Measurements from ENCODE around the gene CFAP46.
A peak's percentile ranks its signal among the peaks of the same experiment; 100 is the strongest.

CFAP46 gene

GRCh38 chr10:132861116-132861691 is 81.2 kb downstream of the CFAP46 start:
- peak overlapping the region in 1 of 2 donors; percentile 50 for H3K4me3 ChIP-seq (ENCODE audit: low read length in 2 of 2)
- peak overlapping the region; percentile 66 for H3K4ac ChIP-seq (ENCODE audit: low read length)
- H2BK120ac ChIP-seq (ENCODE audit: low read depth, low read length), result peak overlapping the region; percentile 81
- no peak overlapping the region for H3K23ac ChIP-seq (ENCODE audit: low read depth, low read length, poor library complexity)
- H3K9me3 ChIP-seq (replicated peaks in 1 of 2; ENCODE audit: control insufficient read depth in 2 of 2, insufficient read depth in 1 of 2, low read depth in 1 of 2, low read length in 2 of 2), result no peaks in the 10 kb centered on the region
- no peak overlapping the region for H3K27ac ChIP-seq (replicated peaks; ENCODE audit: low read length)
- H3K4me1 ChIP-seq (ENCODE audit: control insufficient read depth in 2 of 2, insufficient read depth in 1 of 2, low read depth in 1 of 2, low read length in 2 of 2), result peaks cover 12% of the 10 kb centered on the region in 2 donors
- H3K14ac ChIP-seq (ENCODE audit: low read length), result no peak overlapping the region
- H3K27me3 ChIP-seq (ENCODE audit: control insufficient read depth in 3 of 3, insufficient read depth in 3 of 3, low read depth in 1 of 3, low read length in 3 of 3), result peaks cover 0 to 19% (median 0%) of the 10 kb centered on the region in 3 experiments
- no peak overlapping the region for H4K91ac ChIP-seq (ENCODE audit: low read depth, low read length, poor library complexity)
- peak overlapping the region; percentile 81 for H2BK15ac ChIP-seq (ENCODE audit: low read length)
- H2BK12ac ChIP-seq (ENCODE audit: low read length), result peak overlapping the region; percentile 22
- peak overlapping the region; percentile 12 for H3K4me2 ChIP-seq (ENCODE audit: insufficient read depth, low read length, poor library complexity, severe bottlenecking)
- peak overlapping the region; percentile 99 for H2AK5ac ChIP-seq (ENCODE audit: low read depth, low read length)
- DNase-seq (ENCODE audit: low spot score), result no peak
- no peaks in the 10 kb centered on the region for H3K36me3 ChIP-seq (replicated peaks in 1 of 2; ENCODE audit: control insufficient read depth in 2 of 2, insufficient read depth in 2 of 2, low read length in 2 of 2)
- no peak overlapping the region for H3K9ac ChIP-seq (ENCODE audit: low read depth, low read length, poor library complexity)
- H3K79me1 ChIP-seq (ENCODE audit: low read depth, low read length), result no peaks in the 10 kb centered on the region
- H3K18ac ChIP-seq (ENCODE audit: low read length), result peak overlapping the region; percentile 94
- H2AFZ ChIP-seq (ENCODE audit: low read length), result no peak overlapping the region
- WGBS, 2 donors (ENCODE audit: extremely low coverage in 2 of 2, insufficient read length in 2 of 2, insufficient replicate concordance in 1 of 2), result no CpG with 5 or more reads among the region's 22 CpGs
- H4K8ac ChIP-seq (ENCODE audit: low read depth, low read length), result no peak overlapping the region
- no peak overlapping the region for H2BK5ac ChIP-seq (ENCODE audit: low read length)

- no CpG with 5 or more reads among the region's 16 CpGs for WGBS, 2 donors (ENCODE audit: extremely low coverage in 2 of 2, insufficient read length in 2 of 2, insufficient replicate concordance in 1 of 2)
- no peak overlapping the region for H3K23ac ChIP-seq (ENCODE audit: low read depth, low read length, poor library complexity)
- peak overlapping the region; percentile 31 for H3K18ac ChIP-seq (ENCODE audit: low read length)
- no peak overlapping the region for H4K8ac ChIP-seq (ENCODE audit: low read depth, low read length)
- H4K91ac ChIP-seq (ENCODE audit: low read depth, low read length, poor library complexity), result no peak overlapping the region
- H3K9me3 ChIP-seq (replicated peaks in 1 of 2; ENCODE audit: control insufficient read depth in 2 of 2, insufficient read depth in 1 of 2, low read depth in 1 of 2, low read length in 2 of 2), result peaks cover 0 to 2% of the 10 kb centered on the region in 2 donors
- H3K27me3 ChIP-seq (ENCODE audit: control insufficient read depth in 3 of 3, insufficient read depth in 3 of 3, low read depth in 1 of 3, low read length in 3 of 3), result peaks cover 0 to 19% (median 0%) of the 10 kb centered on the region in 3 experiments
- H2BK5ac ChIP-seq (ENCODE audit: low read length), result no peak overlapping the region
- H2BK15ac ChIP-seq (ENCODE audit: low read length), result peak overlapping the region; percentile 20
- no peak overlapping the region for H3K14ac ChIP-seq (ENCODE audit: low read length)
- H2AK5ac ChIP-seq (ENCODE audit: low read depth, low read length), result peak overlapping the region; percentile 77
- H3K4me1 ChIP-seq (ENCODE audit: control insufficient read depth in 2 of 2, insufficient read depth in 1 of 2, low read depth in 1 of 2, low read length in 2 of 2), result peaks cover 12% of the 10 kb centered on the region in 2 donors
- H3K36me3 ChIP-seq (replicated peaks in 1 of 2; ENCODE audit: control insufficient read depth in 2 of 2, insufficient read depth in 2 of 2, low read length in 2 of 2), result no peaks in the 10 kb centered on the region
- no peak overlapping the region for H2AFZ ChIP-seq (ENCODE audit: low read length)
- H3K27ac ChIP-seq (replicated peaks; ENCODE audit: low read length), result no peak overlapping the region
- H3K4me3 ChIP-seq (ENCODE audit: low read length in 2 of 2), result no peak overlapping the region
- H3K9ac ChIP-seq (ENCODE audit: low read depth, low read length, poor library complexity), result peak overlapping the region; percentile 70
- no peak overlapping the region for H3K4me2 ChIP-seq (ENCODE audit: insufficient read depth, low read length, poor library complexity, severe bottlenecking)
- H3K4ac ChIP-seq (ENCODE audit: low read length), result no peak overlapping the region
- no peak overlapping the region for H2BK12ac ChIP-seq (ENCODE audit: low read length)
- H3K79me1 ChIP-seq (ENCODE audit: low read depth, low read length), result no peaks in the 10 kb centered on the region
- no peak overlapping the region for H2BK120ac ChIP-seq (ENCODE audit: low read depth, low read length)
- no peak for DNase-seq (ENCODE audit: low spot score)
Measured at GRCh38 chr10:132860532-132860931, 81.8 kb downstream of the CFAP46 start.

- Histone ChIP-seq H3K36me3 (replicated peaks in 1 of 2; ENCODE audit: control insufficient read depth in 2 of 2, insufficient read depth in 2 of 2, low read length in 2 of 2) (no peaks in the 10 kb centered on the region), H3K79me1 (ENCODE audit: low read depth, low read length) (no peaks in the 10 kb centered on the region), H2BK120ac (ENCODE audit: low read depth, low read length) (peak overlapping the region; percentile 31), H3K9me3 (replicated peaks in 1 of 2; ENCODE audit: control insufficient read depth in 2 of 2, insufficient read depth in 1 of 2, low read depth in 1 of 2, low read length in 2 of 2) (peaks cover 0 to 2% of the 10 kb centered on the region in 2 donors), H4K91ac (ENCODE audit: low read depth, low read length, poor library complexity) (no peak overlapping the region), H3K18ac (ENCODE audit: low read length) (peak overlapping the region; percentile 71), H3K23ac (ENCODE audit: low read depth, low read length, poor library complexity) (no peak overlapping the region), H3K4me2 (ENCODE audit: insufficient read depth, low read length, poor library complexity, severe bottlenecking) (no peak overlapping the region), H2BK12ac (ENCODE audit: low read length) (no peak overlapping the region), H3K9ac (ENCODE audit: low read depth, low read length, poor library complexity) (peak overlapping the region; percentile 81), H3K4me1 (ENCODE audit: control insufficient read depth in 2 of 2, insufficient read depth in 1 of 2, low read depth in 1 of 2, low read length in 2 of 2) (peaks cover 12% of the 10 kb centered on the region in 2 donors), H2BK5ac (ENCODE audit: low read length) (peak overlapping the region; percentile 75), H4K8ac (ENCODE audit: low read depth, low read length) (no peak overlapping the region), H3K27ac (replicated peaks; ENCODE audit: low read length) (no peak overlapping the region), H2BK15ac (ENCODE audit: low read length) (no peak overlapping the region), H3K4ac (ENCODE audit: low read length) (peak overlapping the region; percentile 53), H3K14ac (ENCODE audit: low read length) (no peak overlapping the region), H3K4me3 (ENCODE audit: low read length in 2 of 2) (peak overlapping the region in 1 of 2 donors; percentile 39), H2AK5ac (ENCODE audit: low read depth, low read length) (peak overlapping the region; percentile 75), H3K27me3 (ENCODE audit: control insufficient read depth in 3 of 3, insufficient read depth in 3 of 3, low read depth in 1 of 3, low read length in 3 of 3) (peaks cover 0 to 19% (median 0%) of the 10 kb centered on the region in 3 experiments), H2AFZ (ENCODE audit: low read length) (no peak overlapping the region)
- no CpG with 5 or more reads among the region's 32 CpGs for WGBS, 2 donors (ENCODE audit: extremely low coverage in 2 of 2, insufficient read length in 2 of 2, insufficient replicate concordance in 1 of 2)
- no peak for DNase-seq (ENCODE audit: low spot score)
Measured at GRCh38 chr10:132859084-132859855, 83.1 kb downstream of the CFAP46 start.

Data from neuronal stem cell (in vitro differentiated cells).